BLaER1 (cell line): ENCODE results near the gene ADAM10.

Experiments used
- H3K27ac ChIP-seq: shearing (Covaris generic); formaldehyde crosslinking; 2 replicates; pipeline ENCODE4 v1.8.1; 2022
- H3K27me3 ChIP-seq: shearing (Covaris generic); formaldehyde crosslinking; 2 replicates; pipeline ENCODE4 v1.8.1; 2022
- H3K36me3 ChIP-seq: shearing (Covaris generic); formaldehyde crosslinking; 2 replicates; pipeline ENCODE4 v1.8.1; 2022
- H3K4me1 ChIP-seq: shearing (Covaris generic); formaldehyde crosslinking; 2 replicates; pipeline ENCODE4 v1.8.1; 2022
- H3K4me2 ChIP-seq: shearing (Covaris generic); formaldehyde crosslinking; 2 replicates; pipeline ENCODE4 v1.8.1; 2022
- H3K4me3 ChIP-seq: shearing (Covaris generic); formaldehyde crosslinking; 2 replicates; pipeline ENCODE4 v1.8.1; 2022
- H3K9ac ChIP-seq: shearing (Covaris generic); formaldehyde crosslinking; 2 replicates; pipeline ENCODE4 v1.8.1; 2022
- H3K9me3 ChIP-seq: shearing (Covaris generic); formaldehyde crosslinking; 2 replicates; pipeline ENCODE4 v1.8.1; 2022
- H4K20me1 ChIP-seq: shearing (Covaris generic); formaldehyde crosslinking; 2 replicates; pipeline ENCODE4 v1.8.1; 2022
- Cebpa-rat ChIP-seq: shearing (Covaris generic); IDR thresholded peaks from 2 replicates; pipeline ENCODE4 v1.8.1; 2022

Gene ADAM10

GRCh38 chr15:58552505-58553364, 196.8 kb downstream of the ADAM10 start:
- Histone ChIP-seq H3K27me3 (no peaks in the 10 kb centered on the region), H3K4me1 (peaks cover 100% of the 10 kb centered on the region), H3K4me2 (peak overlapping the region; percentile 91), H3K36me3 (no peaks in the 10 kb centered on the region), H3K4me3 (peak overlapping the region; percentile 57), H3K27ac (peak overlapping the region; percentile 96), H4K20me1 (no peaks in the 10 kb centered on the region), H3K9ac (peak overlapping the region; percentile 86), H3K9me3 (no peaks in the 10 kb centered on the region)
- TF ChIP-seq Cebpa-rat, result no peak

DNA sequence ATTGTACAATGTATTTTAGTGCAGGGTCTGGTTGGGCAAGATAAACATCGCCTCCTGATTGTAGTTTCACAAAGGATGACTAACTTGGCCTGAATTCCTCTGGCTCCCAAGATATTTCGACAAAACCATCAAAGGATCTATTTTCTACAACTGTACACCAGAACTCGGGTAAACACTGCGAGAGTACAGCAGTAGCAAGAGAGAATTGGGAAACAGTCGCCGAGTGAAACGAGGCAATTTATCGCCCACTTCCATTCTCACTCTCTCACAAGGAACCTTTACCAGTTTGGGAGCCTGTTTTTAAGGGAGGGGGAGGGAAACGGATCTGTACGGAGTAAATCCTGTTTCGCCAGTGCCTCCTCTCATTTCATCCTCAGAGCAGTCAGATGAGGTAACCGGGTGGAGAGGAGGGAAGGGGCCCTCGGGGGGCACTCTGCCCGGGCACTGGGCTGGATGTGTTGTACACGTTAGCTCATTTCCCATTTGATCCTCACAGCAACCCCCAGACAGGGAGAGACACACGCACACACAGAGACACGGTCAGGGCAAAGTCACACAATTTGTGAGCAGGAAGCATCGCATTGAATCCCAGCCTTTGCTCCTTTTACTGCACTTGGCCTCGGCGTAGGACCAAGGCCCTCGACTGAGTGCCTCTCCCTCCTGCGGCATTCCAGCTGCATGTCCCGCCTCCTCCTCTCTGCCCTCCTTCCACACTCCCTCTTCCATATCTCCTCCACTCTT, 197.6 kb downstream of the ADAM10 start:
- peak overlapping the region; percentile 96 for H3K27ac ChIP-seq
- H3K4me3 ChIP-seq, result peak overlapping the region; percentile 57
- H3K4me2 ChIP-seq, result peak overlapping the region; percentile 91

DNA sequence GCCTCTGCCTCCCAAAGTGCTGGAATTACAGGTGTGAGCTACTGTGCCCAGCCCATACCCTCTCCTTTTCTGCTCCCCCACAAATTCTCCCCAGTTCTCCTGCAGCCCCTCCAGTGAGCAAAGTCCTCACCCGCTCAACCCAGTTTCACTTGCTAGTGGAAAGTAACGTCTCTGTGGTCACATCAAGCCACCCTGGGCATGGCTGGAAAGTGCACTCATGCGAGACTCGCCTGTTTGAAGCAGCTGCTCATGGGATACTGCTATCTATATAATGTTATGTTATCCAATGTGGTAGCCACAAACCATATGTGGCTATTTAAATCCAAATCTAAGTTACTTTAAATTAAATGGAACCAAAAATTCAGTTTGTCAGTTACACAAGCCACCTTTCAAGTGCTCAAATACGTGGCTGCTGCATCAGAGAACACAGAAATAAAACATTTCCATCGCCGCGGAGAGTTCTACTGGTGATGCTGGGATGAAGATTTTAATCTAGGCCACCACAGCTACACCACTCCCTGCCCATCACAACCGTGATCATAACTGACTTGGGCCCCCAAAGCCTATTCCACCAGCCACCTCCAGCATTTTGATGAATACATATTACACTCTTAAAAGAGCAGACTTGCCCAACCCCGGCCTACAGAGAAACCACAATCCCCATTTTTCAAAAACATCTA, 198.3 kb downstream of the ADAM10 start:
- no peak; the same call in 1 of the 2 replicates for TF ChIP-seq Cebpa-rat
- H4K20me1 ChIP-seq, result no peaks in the 10 kb centered on the region
- H3K9ac ChIP-seq, result peak overlapping the region; percentile 86
- H3K27ac ChIP-seq, result peak overlapping the region; percentile 96
- H3K4me3 ChIP-seq, result peak overlapping the region; percentile 57; the same call in 1 of the 2 replicates
- peak overlapping the region; percentile 91 for H3K4me2 ChIP-seq
- H3K4me1 ChIP-seq, result peaks cover 98% of the 10 kb centered on the region
- no peaks in the 10 kb centered on the region; the same call in 1 of the 2 replicates for H3K36me3 ChIP-seq
- 0 out of 2 replicates have a peak, but pooled peaks cover 3% of the 10 kb centered on the region for H3K9me3 ChIP-seq
- H3K27me3 ChIP-seq, result no peaks in the 10 kb centered on the region

More for the DNA sequence above, 197.6 kb downstream of the ADAM10 start:
- peaks cover 100% of the 10 kb centered on the region for H3K4me1 ChIP-seq
- no peaks in the 10 kb centered on the region for H3K27me3 ChIP-seq
- peak; percentile 84 for TF ChIP-seq Cebpa-rat
- no peaks in the 10 kb centered on the region for H3K9me3 ChIP-seq
- H4K20me1 ChIP-seq, result no peaks in the 10 kb centered on the region
- H3K9ac ChIP-seq, result peak overlapping the region; percentile 86
- no peaks in the 10 kb centered on the region for H3K36me3 ChIP-seq

DNA sequence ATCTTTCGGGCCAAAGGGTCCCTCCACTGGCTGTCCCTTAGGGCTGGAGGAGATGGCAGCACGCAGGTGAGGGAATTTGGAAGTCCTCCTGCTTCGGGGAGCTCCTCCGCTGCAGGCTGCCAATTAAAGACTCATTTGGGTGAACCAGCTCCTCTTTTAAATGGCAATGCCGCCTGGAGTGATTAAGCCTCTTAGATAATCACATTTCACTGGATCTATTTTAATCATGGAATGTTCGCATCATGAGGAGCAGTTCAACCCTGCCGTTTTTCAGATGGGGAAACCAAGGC, 199.8 kb downstream of the ADAM10 start:
- Histone ChIP-seq H3K9me3 (peaks cover 15% of the 10 kb centered on the region), H3K4me2 (peak overlapping the region; percentile 91), H3K4me1 (peaks cover 96% of the 10 kb centered on the region), H3K36me3 (peaks cover 11% of the 10 kb centered on the region), H3K4me3 (0 out of 2 replicates have a peak overlapping the region, but pooled peaks have one; percentile 23), H3K27me3 (no peaks in the 10 kb centered on the region), H3K27ac (peak overlapping the region; percentile 96), H4K20me1 (no peaks in the 10 kb centered on the region), H3K9ac (peak overlapping the region; percentile 16; the same call in 1 of the 2 replicates)
- TF ChIP-seq Cebpa-rat, result no peak

DNA sequence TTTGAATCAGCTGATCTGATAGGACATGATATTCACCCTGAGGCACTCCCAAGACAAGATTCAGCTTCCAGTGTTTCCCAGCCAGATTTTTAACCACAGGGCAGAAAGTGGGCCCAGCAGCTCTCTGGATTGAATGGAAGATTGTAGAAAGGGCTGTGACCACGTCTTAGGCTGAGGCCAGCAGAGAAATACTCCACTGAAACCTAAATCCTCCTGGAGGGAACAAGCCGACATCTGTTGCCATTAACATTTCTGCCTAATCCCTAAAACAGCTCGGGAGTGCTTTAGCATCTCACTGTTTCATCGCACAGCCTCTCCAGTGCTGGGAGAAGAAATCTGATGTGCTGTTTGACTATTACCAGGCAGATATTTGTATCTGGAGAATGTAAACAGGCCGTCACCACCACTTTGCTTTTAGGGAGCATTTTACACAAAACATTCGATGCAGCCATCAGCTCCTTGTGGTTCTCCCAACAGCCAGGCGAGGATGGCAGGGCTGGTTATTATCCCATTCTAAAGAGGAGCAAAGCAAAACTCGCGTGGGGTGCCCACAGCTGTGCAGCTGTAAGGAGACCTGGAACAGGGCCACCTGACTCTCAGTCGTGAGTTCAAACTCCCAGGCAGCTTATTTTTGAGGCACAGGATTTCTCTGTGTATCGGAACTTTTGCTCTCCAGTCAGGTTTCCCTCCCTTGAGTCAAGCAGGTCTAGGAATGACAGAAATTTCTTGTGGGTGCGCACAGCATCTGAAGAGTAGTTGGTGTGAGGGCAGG, 200.3 kb downstream of the ADAM10 start:
- H3K4me3 ChIP-seq, result no peak overlapping the region
- peaks cover 11% of the 10 kb centered on the region for H3K36me3 ChIP-seq
- no peaks in the 10 kb centered on the region for H3K27me3 ChIP-seq
- H3K4me1 ChIP-seq, result peaks cover 91% of the 10 kb centered on the region
- no peak for TF ChIP-seq Cebpa-rat
- H3K9ac ChIP-seq, result no peak overlapping the region; the same call in 1 of the 2 replicates
- no peaks in the 10 kb centered on the region for H4K20me1 ChIP-seq
- peak overlapping the region; percentile 91 for H3K4me2 ChIP-seq
- H3K27ac ChIP-seq, result peak overlapping the region; percentile 96
- H3K9me3 ChIP-seq, result peaks cover 19% of the 10 kb centered on the region

DNA sequence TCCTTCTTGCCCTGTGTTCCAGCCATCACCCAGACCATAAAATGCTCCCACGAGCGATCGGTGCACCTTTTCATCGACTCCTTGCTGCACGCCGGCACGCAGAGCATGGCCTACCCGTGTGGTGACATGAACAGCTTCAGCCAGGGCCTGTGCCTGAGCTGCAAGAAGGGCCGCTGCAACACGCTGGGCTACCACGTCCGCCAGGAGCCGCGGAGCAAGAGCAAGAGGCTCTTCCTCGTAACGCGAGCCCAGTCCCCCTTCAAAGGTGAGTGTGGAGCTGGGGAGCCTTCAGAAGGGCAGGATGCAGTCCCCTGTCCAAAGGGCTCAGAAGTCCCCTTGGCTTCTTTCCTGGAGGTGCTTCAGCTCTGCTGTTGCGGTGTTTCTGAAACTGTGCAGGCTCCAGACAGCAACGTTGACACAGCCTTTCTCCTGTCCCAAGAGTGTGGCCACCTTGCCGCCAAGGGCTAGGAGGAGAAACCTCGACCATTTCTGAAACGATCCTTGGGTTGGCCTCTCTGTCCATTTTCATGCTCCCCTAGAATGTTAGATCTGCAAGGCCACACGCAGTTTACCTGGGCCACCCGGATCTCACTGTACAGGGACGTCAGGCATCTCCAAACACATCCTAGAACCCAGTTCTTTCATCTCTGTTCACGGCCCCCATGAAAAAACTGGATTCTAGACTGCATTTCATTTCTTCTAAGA, 201.0 kb downstream of the ADAM10 start:
- H3K4me1 ChIP-seq, result peaks cover 83% of the 10 kb centered on the region
- no peak overlapping the region for H3K9ac ChIP-seq
- no peak overlapping the region for H3K4me3 ChIP-seq
- peak overlapping the region; percentile 91 for H3K4me2 ChIP-seq
- TF ChIP-seq Cebpa-rat, result no peak
- H3K9me3 ChIP-seq, result peaks cover 26% of the 10 kb centered on the region
- peak overlapping the region; percentile 96 for H3K27ac ChIP-seq
- H3K27me3 ChIP-seq, result no peaks in the 10 kb centered on the region
- H4K20me1 ChIP-seq, result no peaks in the 10 kb centered on the region
- peaks cover 11% of the 10 kb centered on the region for H3K36me3 ChIP-seq

- H3K4me3 ChIP-seq, result no peak overlapping the region
- peaks cover 18% of the 10 kb centered on the region for H3K36me3 ChIP-seq
- no peaks in the 10 kb centered on the region for H3K27me3 ChIP-seq
- peak overlapping the region; percentile 96 for H3K27ac ChIP-seq
- peaks cover 76% of the 10 kb centered on the region for H3K4me1 ChIP-seq
- no peak overlapping the region for H3K9ac ChIP-seq
- TF ChIP-seq Cebpa-rat, result no peak
- peak overlapping the region; percentile 91 for H3K4me2 ChIP-seq
- H4K20me1 ChIP-seq, result no peaks in the 10 kb centered on the region
- peaks cover 28% of the 10 kb centered on the region for H3K9me3 ChIP-seq
These were observed 201.7 kb downstream of the ADAM10 start for GRCh38 chr15:58547628-58548307.
